Spleen (tissue), 7 donors: ENCODE results near the gene CEP131.

ENCODE experiments used
- CTCF ChIP-seq, 11 experiments: fragments of 200-600 bp in 7 of 11; fragments of 450-650 bp in 4 of 11; sonication (generic) in 4 of 11; IDR thresholded peaks in 8 of 11; conservative IDR thresholded peaks in 3 of 11; 1 replicate in 7 of 11; 2 replicates in 4 of 11; pipeline versions ENCODE4 v1.4.0 to v1.8.0; 2016 to 2021; ENCODE audit warnings: antibody characterized with exemption in 11 of 11, inconsistent platforms in 4 of 11, mild to moderate bottlenecking in 1 of 11
- POLR2A ChIP-seq, 3 donors: fragments of 450-650 bp; IDR thresholded peaks; one replicate each; pipeline ENCODE4 v1.5.1; 2017; ENCODE audit warnings: antibody characterized with exemption in 3 of 3, mild to moderate bottlenecking in 1 of 3
- POLR2AphosphoS5 ChIP-seq, 3 donors: sonication (generic); formaldehyde crosslinking; IDR thresholded peaks; one replicate each; pipeline ENCODE4 v1.5.1; 2017; ENCODE audit warnings: antibody characterized with exemption in 3 of 3
- donor health status: DM: no; HTN: no; CAD: no; lungs with moderate emphysema.
- donor health status: DM: no; HTN: no; CAD: no.
- donor health status: DM: no; HTN: no; CAD: no.

GRCh38 chr17:81210466-81210865 lies 12.3 kb downstream of the CEP131 start:
- TF ChIP-seq POLR2A (IDR thresholded peaks at IDR 0.05) = no peak
- no peak for TF ChIP-seq CTCF (IDR thresholded peaks at IDR 0.05 in 8 of 11, conservative IDR thresholded peaks at IDR 0.05 in 3 of 11)
- TF ChIP-seq POLR2AphosphoS5 (IDR thresholded peaks at IDR 0.05) = no peak
